ENCODE data around the gene DDX23.

DDX23 gene

DNA sequence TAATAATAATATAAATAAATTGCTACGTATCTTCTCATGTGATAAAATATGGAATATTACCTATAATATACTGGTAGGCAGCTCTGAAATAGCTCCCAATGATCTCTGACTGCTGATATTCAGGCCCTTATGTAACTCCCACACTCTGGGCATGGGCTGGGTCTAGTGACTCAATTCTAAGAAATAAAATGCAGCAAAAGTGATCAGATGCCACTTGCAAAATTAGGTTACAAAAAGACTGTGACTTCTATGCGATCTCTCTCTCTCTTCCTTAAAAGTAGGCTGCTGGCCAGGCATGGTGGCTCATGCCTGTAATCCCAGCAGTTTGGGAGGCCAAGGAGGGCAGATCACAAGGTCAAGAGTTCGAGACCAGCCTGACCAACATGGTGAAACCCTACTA, 44.0 kb downstream of the DDX23 start:
- in situ Hi-C loops (cut with MboI; ENCODE audit: low sequenced_read_pairs), result no loop called here

DNA sequence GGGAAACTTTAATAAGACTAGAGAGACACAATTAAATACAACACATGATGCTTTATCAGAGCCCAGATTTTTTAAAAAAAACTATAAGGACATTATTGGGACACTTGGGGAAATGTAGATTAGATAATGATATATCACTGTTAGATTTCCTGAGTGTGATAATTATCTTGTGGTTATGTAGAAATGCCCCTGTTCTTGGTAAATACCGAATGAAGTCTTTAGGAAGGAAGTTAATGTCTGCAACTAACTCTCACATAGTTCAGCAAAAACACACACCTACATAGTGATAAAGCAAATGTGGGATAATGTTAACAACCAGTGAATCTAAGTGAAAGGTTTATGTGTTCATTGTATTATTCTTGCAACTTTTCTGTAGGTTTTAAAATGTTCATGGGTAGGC, 48.3 kb downstream of the DDX23 start:
- in situ Hi-C loops (cut with MboI; ENCODE audit: low sequenced_read_pairs), result no loop called here

DNA sequence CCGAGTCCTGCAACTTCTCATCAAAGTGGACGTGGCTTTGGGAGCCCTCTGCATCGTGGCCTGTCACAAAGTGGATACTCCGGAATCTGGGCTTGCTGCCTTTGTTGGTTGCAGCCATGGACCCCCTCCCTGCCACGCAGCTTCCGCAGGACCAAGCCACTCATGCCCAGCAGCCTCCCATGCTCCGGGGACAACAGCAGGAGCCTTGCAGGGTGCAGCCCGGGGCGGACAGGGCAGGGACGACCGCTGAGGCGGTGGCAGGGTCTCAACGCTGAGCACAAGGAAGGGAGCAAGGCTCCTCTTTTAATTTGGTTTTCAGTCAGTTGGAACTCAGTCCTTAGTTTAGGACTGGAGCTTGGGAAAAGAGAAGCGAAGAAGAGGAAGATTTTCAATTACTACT, 51.0 kb downstream of the DDX23 start:
- in situ Hi-C loops (cut with MboI; ENCODE audit: low sequenced_read_pairs), result no loop called here

DNA sequence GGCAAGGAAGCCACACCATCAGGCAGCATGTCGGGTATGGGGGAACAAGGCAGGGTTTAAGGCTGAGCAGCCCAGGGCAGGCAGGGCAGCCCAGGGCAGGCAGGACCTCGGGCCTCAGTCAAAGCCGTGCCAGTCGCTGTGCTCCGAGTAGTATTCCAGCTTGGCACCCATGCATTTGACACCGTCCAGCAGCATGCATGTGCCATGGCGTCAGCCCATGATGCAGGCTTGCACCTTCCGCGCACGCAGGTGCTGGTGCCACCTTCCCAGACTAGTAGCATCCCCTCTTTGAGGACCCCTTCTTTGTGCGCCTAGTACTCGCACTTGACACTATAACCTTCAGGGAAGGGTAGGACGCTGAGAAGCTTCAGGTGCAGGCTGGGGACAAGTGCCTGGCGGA, 51.5 kb downstream of the DDX23 start:
- in situ Hi-C loops (cut with MboI; ENCODE audit: low sequenced_read_pairs), result no loop called here

DNA sequence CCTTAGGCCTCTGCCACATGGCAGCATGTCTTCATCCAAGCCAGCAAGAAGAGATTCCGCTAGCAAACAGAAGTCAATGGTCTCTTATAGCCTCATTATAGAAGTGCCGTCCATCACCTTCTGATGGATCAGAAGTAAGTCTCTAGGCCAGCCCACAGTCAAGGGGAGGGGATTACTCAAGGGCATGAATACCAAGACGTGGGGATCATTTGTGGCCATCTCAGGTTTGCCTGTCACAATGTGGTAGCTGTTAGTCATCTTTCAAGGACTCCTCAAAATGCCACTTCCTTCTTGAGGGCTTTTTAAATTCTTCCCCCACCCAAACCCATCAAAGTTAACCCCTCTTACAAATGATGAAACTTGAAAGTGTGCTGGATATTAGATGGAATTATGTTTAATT, 55.0 kb downstream of the DDX23 start:
- in situ Hi-C loops (cut with MboI; ENCODE audit: low sequenced_read_pairs), result no loop called here

DNA sequence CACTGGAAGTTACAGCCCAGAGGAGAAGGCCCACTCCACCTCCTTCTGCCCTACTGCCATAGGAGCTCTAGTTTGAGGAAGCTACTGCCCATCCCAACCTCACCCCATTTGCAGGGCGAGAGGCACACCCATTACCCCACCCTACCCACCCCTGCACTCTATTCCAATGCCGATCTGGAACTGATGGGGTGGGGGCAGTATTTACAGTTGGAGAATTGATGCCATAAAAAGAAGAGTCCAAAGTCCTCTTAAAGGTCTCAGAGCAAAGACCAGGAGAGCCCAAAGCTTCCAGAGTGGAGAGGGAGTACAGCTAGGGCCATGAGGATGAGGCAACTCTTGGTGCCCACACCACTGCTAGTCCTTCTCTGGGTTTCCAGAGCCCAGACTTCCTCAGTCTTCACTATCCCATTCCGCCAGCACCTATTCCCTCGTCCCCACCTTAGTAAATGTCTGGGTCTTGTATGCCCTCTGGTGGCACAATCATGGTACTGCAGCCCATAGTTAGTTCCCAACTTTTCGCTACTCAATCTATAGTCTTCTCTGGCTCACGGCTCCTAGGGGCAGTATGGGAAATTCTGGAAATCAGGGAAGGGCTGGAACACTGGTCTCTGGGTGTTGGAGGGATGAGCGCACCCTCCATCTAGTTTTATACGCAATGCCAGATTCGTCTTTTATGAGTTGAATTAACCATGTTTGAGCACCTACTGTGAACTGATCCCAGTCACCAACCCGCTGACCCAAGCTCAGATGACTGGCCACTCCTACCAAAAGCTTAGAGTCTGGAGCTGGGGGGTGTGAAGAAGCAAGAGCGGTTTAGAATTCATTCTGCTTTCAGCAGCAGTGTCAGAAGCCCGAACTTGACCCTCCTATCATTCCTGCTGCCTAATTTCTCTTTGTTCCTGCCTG, 56.2 kb downstream of the DDX23 start:
- in situ Hi-C loops (cut with MboI; ENCODE audit: low sequenced_read_pairs), result no loop called here

DNA sequence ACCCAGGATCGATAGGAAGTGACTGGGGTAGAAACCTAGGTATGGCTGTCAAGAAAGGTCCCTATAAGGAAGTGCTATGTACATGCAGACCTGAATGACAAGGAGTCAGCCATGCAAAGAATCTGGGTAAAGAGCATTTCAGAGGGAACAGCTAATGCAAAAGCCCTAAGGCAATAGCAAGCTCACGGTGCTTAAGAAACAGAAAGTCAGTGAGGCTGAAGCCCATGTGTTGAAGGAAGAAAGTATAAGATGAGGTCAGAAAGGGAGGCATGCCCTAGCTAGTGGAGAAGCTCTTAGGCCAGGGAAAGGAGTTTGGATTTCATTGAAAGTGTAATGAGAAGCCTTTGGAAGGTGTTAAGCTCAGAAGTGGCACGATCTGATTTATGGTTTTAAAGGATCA, 57.1 kb downstream of the DDX23 start:
- in situ Hi-C loops (cut with MboI; ENCODE audit: low sequenced_read_pairs), result loop anchor here (5.0 kb wide), 1 partner anchor 43 kb away; no protein-coding TSS in a partner anchor

DNA sequence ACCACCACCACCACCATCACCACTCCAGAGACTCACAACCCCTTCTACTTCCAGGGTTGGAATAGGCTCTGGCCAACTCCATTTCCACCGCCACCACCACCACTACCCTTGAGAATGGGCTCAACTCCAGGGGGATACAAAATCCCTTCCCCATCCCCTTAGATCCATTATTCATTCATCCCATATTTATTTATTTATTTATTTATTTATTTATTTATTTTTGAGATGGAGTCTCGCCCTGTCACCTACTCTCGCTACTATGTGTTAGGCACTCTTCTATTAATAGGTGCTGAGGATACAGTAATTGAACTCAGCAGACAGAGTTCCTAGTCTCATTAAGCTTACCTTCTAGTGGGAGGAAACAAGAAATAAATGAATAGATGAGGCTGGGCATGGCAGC, 58.3 kb downstream of the DDX23 start:
- in situ Hi-C loops (cut with MboI; ENCODE audit: low sequenced_read_pairs), result loop anchor here (5.0 kb wide), 1 partner anchor 41 kb away; no protein-coding TSS in a partner anchor

DNA sequence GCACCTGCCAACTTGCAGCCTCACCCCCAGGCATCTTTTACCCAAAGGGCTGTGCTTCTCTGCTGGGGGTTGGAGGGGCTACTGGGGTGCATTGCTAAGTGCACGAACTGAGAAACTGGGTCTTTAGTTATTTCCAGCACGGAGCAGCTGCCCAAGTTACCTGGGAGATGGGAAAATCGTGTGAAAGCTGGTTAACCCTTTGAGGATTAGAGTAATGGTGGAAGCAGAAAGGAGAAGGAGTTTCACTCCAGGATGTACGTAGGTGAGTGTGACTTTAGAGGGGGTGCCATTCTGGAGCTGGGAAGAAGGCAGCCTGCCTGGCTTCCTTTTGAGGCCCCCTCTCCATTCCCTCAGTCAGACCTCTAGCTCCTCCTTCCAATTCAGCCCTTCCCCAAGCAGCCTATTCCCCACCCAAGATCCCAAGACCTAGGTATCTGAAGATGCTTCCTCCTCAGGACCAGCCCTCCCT, 62.1 kb downstream of the DDX23 start:
- in situ Hi-C loops (cut with MboI; ENCODE audit: low sequenced_read_pairs), result loop anchor here (5.0 kb wide), 1 partner anchor 38 kb away; no protein-coding TSS in a partner anchor

DNA sequence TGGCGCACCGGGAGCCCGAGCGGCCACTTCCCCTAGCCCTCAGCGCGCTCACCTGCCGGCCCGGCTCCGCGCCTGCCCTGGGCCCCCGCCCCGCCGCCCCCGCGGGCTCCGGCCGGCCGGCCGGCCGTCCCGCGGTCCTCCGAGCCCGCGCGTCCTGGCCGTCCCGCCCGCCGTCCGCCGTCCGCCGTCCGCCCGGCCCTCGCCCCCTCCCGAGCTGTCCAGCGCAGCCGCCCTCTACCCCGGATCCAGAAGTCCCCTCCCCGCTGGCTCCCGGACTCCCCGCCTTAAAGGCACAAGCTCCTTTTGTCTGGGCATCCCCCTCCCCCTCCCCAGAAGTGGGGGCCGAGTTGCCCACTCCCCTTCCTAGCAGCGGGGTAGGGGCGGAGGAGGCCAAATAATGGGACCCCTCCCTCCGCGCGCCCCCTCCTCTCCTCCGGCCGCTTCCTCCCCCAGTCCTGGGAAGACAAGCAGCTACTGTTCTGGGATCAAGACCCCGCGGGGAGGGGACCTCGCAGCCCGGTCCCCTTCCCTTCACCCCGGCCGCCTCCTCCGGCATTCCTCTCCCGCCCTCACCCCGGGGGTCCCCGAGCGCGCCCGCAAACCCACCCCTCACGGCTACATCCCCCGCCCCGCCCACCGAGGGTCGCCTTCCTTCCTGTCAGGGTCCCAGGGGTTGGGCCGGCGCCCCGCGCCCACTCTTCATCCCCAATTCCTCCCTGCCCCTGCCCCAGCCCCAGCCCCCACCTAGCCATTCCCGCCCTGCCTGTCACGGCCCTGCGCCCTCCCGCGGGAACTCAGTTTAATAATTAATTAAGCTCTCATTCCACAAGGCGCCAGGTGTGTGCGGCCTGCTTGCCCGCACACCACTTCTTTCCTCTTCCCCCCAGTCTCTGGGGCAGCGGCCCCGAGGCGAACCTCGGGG, 62.8 kb downstream of the DDX23 start, which contains the start of gene ADCY6:
TSS of gene ADCY6 (minus strand) at position 236 of the 922 bp plus-strand sequence. CDS start 5,655 bp downstream, outside the sequence.
- in situ Hi-C loops (cut with MboI; ENCODE audit: low sequenced_read_pairs), result no loop called here

DNA sequence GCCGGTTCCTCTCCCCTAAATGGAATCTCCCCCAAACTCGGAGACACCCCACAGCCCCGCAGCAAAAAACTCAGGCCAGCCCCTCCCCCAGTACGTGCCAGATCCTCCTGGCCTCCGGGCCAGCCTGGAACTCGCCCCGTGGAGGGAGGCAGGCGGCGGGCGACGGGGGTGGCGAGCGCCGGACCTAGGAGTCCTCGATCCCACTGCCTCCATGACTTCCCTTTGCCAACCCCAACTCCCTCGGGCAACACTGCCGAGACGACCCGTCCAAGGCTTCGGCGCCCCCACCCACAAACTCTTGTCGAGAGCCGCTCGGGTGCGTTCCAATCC, 63.5 kb downstream of the DDX23 start:
- in situ Hi-C loops (cut with MboI; ENCODE audit: low sequenced_read_pairs), result no loop called here

DNA sequence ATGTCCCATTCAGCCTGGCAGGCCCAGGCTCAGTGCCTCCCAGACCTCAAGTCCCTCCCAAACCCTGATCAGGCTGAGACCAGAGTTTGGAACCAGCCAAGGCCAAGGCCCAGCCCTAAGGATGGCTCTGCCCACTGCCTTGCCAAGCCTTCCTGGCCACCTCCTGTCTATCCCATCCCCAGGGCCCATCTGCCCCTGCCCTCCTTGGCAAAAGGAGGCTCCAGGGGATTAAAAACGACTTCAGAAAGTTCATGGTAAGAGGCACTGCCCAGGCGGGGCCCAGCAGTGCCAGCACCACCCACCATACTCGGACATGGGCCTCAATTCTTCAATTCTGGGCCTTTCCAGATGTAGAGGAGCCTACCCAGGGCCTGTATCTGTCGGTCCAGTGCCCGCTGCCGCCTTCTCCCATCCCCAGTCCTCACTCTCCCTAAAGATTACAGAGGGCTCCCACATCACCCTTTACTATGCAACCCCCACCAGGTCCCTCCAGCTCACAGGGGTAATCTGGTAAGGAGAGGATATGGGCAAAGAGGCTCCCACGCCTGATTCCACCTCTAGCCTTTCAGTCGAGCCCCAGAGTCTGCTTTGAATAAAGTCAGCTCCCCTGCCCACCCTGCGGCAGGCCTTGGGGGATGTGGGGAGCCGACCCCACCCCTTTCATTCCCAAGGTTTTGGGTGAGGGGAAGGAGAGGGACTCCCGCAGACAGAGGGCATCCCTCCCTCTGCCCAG, 64.0 kb downstream of the DDX23 start:
- in situ Hi-C loops (cut with MboI; ENCODE audit: low sequenced_read_pairs), result no loop called here

DNA sequence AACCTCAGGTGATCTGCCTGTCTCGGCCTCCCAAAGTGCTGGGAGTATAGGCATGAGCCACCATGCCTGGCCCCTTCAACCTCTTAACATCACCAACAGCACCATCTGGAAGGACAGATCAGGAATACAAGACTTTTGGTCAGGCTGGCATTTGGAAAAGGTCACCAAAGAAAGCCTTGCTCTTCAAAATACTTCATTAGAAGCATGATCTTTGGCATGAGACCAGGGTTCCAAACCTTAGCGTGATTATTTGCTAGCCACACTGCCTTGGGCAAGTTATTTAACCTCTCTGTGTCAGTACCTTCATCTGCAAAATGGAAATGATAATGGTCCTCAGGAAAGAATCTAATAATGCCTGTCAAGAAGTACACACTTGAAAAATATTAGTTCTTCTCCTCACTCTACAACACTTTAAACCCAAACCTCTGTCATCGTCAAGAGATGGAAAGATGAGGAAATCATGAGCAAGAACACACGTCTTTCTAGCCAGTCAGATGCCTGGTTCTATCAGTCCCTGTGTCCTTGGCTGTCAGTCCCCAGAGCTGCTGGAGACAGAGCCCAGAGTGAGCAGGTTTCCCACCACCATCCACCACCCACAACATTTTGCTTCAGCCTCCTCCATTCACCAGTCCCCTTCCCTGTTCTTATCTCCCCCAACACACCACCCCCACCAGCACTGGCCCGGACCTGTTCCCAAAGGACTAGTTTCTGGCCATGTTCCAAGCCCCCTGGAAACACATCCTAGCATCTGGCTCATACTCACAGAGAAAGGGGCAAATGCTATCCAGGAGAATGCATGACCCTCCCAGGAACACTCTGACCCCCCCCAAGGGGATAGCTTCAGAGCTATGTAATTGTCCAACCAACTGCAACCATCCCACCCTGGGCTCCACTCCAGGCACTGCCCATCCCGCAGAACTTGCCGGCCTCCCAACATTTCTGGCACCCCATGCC, 65.1 kb downstream of the DDX23 start:
- in situ Hi-C loops (cut with MboI; ENCODE audit: low sequenced_read_pairs), result no loop called here

DNA sequence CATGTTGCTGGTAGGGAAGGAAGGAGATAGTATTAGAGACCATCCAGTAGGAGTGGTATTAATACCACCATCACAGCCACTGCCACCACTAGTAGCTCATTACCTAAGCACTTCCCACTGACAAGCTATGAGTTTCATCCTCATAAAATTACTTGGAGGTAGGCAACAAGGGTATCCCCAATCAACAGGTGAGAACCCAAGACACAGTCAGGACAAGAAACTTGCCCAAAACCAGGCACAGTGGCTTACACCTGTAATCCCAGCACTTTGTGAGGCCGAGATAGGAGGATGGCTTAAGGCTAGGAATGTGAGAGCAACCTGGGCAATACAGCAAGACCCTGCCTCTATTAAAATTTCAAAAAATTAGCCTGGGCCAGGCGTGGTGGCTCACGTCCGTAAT, 68.5 kb downstream of the DDX23 start:
- in situ Hi-C loops (cut with MboI; ENCODE audit: low sequenced_read_pairs), result no loop called here

DNA sequence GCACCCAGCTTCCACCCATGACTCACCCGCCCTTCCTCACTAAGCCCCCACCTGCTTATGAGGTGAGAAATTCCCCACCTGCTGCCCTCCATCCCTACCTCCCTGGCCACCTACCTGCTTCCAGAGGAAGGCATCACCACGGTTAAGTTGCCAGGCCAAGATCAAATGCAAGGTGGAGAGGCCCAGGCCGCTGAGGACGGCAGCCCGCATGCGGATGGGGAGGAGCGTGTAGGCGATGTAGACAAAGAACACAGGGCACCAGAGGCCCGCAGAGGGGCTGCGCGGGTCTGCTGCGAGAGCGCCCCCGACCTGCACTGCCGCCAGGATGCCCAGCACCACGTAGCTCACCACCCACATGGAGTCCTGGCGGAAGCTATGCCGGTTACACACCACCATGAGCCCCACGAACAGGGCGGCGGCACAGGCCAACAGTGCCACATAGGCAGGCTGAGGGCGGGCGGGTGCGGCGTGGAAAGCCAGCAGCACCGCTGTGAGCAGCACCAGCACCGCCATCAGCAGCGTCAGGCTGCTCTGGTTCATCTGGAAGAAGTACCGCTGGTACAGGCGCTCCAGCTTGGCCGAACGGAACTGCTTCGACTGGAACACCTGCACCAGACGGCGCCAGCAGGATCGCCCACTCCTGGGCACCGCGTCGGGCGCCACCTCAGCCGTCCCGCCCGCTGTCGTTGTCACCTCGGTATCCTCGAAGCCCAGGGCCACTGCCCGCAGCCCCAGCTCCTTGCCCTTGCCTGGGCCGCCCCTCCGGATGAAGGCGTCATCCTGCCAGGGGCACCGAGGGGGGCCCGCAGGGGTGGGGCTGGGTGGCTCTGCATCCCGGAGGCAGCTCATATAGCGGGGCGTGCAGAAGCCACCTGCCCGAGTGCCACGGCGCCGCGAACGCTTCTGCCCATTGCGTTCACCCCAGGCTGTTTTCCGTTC, 69.2 kb downstream of the DDX23 start:
- in situ Hi-C loops (cut with MboI; ENCODE audit: low sequenced_read_pairs), result no loop called here

DNA sequence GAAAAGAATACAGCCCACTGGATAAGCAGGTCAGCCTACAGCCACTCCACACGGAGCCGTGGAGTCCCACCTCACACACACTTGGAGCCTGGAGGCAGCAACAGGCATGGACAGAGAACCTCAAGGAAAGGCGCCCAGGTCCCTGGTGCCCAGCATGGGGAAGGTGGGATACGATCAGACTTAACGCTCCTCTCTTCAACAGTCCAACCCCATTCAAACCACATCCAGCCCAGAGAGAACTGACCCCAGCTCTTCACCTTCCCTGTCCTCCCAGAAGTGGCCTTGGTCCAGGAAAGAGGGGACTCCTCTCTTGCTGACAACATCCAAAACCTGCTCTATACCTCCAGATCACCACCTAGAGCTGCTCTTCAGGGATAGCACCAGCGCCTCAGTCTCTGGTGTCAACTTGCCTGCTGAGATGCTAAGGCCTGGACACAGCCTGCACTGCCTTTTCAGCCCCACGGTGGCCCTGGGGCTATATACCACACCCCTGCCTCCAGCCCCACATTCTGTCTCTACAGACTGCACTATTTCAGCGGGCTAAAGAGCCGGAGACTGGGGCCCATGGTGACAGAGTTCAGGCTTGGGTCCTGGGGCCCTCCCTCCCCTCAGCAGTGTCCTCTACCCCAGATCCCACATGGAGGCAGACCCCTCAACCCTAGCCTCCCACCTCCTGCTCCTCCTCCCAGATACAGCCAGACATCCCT, 70.1 kb downstream of the DDX23 start:
- in situ Hi-C loops (cut with MboI; ENCODE audit: low sequenced_read_pairs), result no loop called here

DNA sequence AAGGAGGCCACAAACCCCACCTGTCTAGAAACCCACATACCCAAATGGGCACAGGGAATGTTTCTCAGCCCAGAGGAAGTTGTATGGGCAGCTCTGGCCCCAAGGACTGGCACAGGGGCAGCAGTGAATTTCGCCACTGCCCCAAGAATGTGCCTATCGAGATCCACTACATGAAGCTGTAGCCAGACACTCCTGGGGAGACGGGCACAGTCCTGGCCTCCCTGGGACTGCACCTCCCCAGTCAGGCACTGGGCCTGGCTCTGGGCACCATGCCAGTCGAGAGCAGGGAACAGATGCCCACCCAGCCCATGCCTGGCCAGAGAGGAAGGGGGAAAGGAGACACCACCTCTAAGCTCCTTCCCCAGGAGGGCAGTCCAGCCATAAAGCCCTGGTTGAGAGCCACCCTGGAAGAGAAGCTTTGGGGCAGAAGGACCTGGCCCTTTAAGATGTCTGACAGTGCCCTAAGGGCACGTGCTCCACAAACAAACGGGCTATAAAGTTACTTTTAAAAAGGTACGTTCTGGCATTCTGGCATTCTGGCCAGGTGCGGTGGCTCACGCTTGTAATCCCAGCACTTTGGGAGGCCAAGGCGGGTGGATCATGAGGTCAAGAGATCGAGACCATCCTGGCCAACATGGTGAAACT, 71.5 kb downstream of the DDX23 start:
- in situ Hi-C loops (cut with MboI; ENCODE audit: low sequenced_read_pairs), result no loop called here

DNA sequence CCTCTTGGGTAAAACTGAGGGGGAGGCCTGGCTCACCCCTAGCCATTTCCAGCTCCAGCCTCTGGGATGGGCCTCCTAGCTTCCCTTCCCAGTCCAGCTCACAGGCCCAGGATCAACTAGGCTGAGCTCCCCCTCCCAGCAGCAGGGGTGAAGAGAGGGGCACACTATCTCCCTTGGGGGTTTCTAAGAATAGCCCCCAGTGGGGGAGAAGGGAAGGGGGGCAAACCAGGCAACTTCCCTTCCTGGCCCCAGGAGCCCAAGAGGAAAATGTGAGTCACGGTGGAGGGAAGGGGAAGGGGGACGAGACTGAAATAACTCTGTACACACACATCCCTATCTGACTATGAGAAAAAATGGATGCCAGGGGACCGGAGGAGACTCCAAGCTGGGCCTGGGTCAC, 72.1 kb downstream of the DDX23 start:
- in situ Hi-C loops (cut with MboI; ENCODE audit: low sequenced_read_pairs), result no loop called here

All from HL-60/S4 treated with phorbol 12-myristate 13-acetate at 8.2 ng/mL for 4 days and 3 days (cell line).